ENCODE data around the gene AGAP1.

Gene AGAP1

GRCh38 chr2:235641956-235642355 is 148.1 kb downstream of the AGAP1 start:
- DNase-seq, result no peak

DNA sequence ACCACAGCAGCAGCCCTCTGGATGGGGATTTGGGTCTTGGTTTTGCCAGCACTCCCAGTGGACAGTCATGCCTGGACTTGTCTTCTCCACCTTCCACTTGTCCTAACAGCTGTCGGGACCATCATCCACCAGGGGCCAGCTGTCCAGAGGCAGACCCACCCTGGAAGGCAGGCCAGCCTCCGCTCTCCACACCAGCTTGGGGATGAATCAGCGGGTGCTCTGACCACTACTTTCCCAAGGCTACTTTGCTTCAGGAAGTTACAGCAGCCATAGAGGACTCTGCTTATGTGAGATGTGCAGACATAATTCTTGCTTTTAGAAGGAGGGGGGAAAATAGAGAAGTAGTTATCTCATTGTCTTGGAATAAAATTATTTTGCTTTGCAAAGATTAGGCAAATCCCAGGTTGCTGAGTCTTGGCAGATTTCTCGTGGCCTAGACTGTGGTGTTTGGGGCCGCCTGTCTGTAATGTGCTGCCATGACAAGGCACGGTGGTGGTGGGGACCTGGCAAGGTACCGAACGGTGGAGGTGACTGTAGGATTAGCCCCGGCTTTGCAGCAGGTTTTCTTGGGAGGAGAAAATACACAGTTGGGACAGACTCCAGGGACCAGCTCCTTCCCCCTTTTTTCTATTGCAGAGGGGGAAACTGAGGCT is 148.7 kb downstream of the AGAP1 start:
- DNase-seq, result no peak

DNA sequence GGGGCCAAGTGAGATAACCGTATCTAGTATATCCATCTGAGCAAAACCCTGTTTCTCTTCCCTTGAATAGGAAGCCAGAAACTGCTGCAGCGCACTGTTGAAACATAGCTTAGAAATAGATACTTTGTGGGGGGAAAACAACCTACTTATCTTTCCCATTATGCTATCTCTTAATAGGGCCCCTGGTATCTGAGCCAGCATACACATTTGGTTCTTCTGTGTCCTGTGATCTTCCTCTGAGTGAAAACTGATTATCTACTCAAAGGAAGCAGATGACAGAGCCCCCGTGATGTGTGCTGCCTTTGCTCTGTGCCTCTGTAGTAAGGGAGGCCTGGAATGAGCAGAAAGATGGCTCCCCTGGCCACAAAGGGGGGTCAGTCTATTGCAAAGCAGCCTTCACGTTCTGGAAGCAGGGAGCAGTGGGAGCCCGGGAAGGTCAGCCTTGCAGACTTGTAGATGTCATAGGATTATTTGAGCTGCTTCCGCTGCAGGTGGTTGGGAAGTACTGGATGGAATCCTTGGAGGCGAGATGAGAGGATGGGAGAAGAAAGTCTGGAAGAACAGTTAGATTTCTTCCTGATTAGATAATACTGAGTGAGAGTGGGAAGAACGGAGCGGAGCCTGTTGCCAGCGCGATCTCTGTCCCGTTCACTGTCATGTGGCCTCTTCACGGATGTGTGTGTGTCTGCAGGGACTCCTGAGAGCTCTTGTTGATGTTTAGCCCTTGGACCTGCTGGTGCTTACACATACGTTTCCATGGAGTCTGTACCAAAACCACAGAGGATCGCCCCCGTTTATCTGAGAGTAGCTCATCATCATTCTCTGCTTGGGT is 150.1 kb downstream of the AGAP1 start:
- DNase-seq, result no peak

- no peak for DNase-seq
Measured at GRCh38 chr2:235647264-235647663, 153.4 kb downstream of the AGAP1 start.

DNA sequence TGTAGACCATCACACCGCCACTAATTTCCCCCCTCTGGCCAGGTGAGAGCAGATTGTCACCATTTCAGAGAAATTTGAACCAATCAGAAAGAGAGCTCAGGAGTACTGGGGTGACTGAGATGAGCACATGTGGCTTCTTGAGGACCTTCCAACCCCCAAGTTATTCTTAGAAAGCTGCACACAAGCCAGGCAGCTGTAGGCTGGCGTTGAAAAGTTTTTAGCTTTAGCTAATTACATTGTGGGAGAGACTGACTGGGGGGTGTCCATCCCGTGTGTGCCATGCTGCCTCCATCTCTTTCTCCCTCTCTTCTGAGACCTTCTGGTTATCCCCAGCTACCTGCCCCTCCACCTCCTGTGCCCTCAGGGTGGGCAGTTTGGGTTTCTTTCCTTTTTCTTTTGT is 154.0 kb downstream of the AGAP1 start:
- DNase-seq, result no peak

GRCh38 chr2:235649418-235649817 is 155.6 kb downstream of the AGAP1 start:
- no peak for DNase-seq

DNA sequence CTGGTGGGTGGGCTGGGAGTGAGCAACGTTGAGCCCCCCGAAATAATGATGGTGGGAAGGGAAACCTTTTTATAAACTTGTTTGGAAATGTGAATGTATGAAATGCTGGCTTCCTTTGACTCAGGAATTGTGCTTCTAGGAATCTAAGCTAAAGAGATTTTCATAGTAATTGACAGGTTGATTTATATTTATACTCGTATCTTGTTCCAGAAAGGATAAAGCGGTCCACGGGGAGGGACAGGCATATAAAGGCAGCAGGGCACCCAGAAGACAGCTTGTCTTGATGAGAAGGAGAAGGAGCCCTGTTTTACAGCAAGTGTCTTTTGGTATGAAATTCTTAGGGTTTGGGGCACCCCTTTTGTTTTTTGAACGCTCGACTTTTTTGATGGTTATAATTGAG is 157.8 kb downstream of the AGAP1 start:
- no peak for DNase-seq

DNA sequence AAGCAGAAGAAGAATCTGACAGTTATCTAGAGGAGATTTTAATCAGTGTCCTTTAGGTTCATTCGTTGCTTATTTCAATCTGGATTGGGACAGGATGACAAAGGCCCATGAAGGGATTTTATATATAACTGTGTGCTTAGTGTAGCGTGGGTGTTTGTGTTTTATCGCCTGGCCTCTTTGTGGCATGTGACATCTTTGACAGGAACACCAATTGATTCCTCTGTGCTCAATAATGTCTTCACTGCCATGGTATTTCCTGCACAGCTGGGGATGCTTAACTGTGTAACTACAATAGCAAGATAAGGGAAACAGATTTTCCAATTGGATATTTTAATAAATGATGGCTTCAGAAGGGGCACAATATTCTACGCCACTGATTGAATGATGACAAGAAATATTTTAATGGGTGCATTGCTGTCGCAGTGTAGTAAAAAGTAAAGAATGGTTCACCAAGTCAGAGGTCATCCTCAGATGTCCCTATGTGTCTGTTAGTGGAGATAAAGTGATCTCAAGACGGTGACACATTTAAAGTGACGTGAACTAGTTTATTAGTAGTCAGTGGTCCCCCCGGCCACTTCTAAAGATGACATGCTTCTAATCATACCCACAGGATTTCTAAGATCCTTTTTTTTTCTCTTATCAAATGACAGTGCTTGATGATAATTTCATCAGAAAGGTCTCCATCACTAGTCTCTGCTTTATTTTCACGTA is 160.4 kb downstream of the AGAP1 start:
- no peak for DNase-seq

- no peak for DNase-seq
Measured at GRCh38 chr2:235658351-235659174, 164.7 kb downstream of the AGAP1 start.

- no peak for DNase-seq
Measured at GRCh38 chr2:235659767-235660322, 166.0 kb downstream of the AGAP1 start.

- DNase-seq, result no peak
Measured at GRCh38 chr2:235660484-235661082, 166.7 kb downstream of the AGAP1 start.

DNA sequence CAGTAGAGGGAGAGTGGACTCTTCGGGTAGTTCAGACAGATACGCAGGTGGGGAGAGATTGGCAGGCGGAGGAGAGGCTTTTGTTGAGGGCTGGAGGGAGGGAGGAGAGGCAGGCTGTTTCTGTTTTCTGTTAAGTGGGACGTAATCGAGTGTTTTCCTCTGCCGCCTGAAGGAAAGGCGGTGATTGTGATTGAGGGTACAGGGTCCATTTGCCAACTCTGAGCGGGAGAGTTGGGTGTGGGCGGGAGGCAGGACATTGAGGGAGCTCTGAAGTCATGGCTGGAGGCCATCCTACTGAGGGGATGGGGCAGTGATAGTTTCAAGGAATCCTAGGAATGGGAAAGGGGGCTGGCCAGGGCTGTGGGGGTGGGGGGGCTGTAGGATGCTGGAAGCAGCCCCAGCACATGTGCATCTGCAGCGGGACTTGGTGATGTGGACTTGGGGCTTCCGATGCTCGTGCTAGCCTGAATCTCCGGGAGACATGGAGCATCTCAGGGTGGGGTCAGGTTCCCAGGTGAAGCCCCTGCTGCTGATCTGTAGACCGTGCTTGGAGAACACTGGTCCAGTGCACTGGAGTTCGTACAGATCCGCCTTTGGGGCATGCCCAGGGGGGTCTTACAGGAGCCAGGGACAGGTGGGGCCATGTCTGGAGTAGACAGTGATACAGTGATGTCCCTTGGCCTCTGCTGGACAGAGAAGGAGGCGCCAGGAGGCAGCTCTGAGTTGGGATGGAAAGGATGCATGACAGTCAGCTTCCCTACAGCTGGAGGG is 167.5 kb downstream of the AGAP1 start:
- no peak for DNase-seq

- no peak for DNase-seq
Measured at GRCh38 chr2:235661952-235662351, 168.1 kb downstream of the AGAP1 start.

DNA sequence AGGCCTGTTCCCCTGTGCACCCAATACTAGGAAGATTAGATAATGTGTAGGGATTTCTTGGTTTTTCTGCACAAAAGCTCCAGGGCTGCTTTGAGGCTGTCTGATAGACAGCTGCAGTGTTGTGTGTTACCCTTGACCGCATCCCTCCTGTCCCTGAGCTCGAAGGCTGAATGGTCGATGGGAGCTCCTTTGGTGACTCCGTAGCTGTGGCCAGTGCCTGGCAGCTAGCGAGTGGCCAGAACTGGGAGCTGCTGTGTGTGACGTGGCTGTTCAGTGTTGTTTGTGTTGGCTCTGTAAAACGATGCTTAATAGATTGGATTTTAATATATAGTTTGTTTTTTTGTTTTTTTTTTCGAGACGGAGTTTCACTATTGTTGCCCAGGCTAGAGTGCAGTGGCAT is 170.0 kb downstream of the AGAP1 start:
- DNase-seq, result no peak

- no peak for DNase-seq
Measured at GRCh38 chr2:235665661-235666212, 171.9 kb downstream of the AGAP1 start.

GRCh38 chr2:235666213-235666781 is 172.5 kb downstream of the AGAP1 start:
- peak; percentile 53 for DNase-seq

- no peak for DNase-seq
Measured at GRCh38 chr2:235668782-235669181, 174.9 kb downstream of the AGAP1 start.

GRCh38 chr2:235669269-235669831 is 175.5 kb downstream of the AGAP1 start:
- peak; percentile 39 for DNase-seq

- DNase-seq, result no peak
Measured at GRCh38 chr2:235669983-235670962, 176.4 kb downstream of the AGAP1 start.

Measured in CD4-positive, alpha-beta T cell treated with Interleukin-4 for 4 hours (primary cell).